Left lobe of liver (tissue), 2 donors: ENCODE measurements around the gene CFDP1. TPM values are rescaled to one million over a fixed set of nuclear protein-coding genes. Genes with fewer than 3 reads are reported as not detected.

Experiments
- ATAC-seq: fragments of 200-7000 bp; cut with Tn5 transposase; one replicate; pipeline ENCODE4 v1.9.1; 2020; ENCODE audit warnings: mild to moderate bottlenecking, moderate library complexity
- DNase-seq: peaks from one replicate; pipeline ENCODE4 v3.0.0-alpha.2; 2020; ENCODE audit warnings: low spot score
- total RNA-seq: library from RNA; stranded (reverse); gene quantifications from one replicate; pipeline ENCODE4 v1.2.1, GENCODE V29; 2021
- donor health status: DM: no; HTN: no; CAD: no; lungs with moderate emphysema.
- donor health status: DM: no; HTN: yes; CAD: no.

CFDP1 gene
- 27.7 TPM for total RNA-seq

- ATAC-seq, result peak; percentile 92
Observed at GRCh38 chr16:75432828-75433731, at the start of gene CFDP1. Gene CFDP1 (minus strand): TSS chr16:75433503. CDS start chr16:75433352, 151 bp downstream.

DNA sequence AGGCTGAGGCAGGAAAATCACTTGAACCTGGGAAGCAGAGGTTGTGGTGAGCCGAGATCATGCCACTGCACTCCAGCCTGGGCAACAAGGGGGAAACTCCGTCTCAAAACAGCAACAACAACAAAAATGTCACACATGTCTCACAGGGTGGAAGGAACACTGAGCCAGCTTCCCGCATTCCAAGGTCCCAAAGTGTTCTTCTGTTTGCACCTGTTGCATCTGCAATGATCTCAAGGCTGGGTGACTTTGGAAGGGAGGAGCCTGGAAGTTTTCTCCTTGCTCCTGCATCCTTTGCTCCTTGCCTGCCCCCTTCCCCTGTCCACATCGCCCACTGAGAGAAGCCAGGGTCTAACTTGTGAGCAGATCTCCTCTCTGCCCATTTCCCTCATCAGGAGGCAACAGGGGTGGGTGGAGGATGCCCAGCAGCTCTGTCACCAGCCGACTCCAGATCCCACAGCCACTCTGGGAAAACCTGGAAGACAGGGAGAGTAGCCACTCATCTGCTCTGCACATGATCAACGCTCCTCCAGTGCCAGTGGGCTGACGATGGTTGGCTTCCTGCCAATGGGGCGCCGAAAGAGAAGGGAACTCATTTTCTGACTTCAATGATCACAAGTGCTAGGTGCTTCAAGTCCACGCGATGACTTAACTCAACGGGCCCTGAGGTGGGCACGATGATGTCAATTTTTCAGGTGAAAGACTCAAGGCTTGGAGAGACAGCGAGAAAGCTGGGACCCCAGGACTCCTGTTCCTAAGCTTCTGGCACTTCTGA, 49.3 kb upstream of the CFDP1 start:
- ATAC-seq (no peak), DNase-seq (no peak)

More at GRCh38 chr16:75432828-75433731, at the start of gene CFDP1:
- DNase-seq, result peak; percentile 97

DNA sequence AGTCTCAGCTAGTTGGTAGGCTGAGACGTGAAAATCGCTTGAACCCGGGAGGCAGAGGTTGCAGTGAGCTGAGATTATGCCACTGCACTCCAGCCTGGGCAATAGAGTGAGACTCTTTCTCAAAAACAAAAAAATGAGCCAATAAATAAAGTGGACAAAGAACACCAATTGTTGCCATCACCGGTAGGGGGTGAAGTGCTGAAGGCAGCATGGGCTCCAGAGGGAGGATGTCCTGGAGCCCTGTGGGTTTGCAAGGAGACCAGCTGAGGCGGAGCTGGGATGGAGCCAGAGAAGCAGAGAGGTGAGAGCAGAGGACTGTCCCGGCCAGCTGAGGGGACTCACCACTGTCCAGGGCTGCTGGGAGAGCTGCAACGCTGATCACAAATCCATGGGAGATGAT, 48.2 kb upstream of the CFDP1 start:
- ATAC-seq, result no peak
- no peak for DNase-seq

DNA sequence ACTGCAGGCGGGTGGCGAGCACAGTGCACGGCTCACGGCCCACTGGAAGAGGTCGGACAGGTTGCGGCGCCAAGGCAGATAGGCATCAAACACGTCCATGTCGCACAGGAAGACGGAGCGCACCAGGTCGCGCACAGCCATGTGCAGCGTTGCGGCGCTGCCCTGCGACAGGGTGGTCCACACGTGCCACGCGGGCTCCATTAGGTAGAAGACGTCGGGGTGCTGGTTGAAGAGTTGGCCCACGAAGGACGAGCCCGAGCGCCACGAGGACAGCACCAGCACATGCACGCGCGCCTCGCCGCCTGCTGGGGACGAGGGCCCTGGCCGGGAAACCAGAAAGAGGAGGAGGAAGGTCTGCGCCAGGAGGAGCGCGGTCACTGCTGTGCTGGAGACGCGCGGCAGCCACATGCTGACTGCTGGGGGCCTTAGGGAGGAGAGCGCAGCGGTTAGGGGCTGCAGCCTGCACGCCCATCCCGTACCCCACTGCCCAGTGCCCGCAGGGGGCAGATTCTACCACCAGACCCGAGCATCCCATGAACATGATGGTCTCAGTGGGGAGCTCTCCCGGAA, 46.2 kb upstream of the CFDP1 start:
- DNase-seq, result no peak
- no peak for ATAC-seq

GRCh38 chr16:75478480-75479345, 45.4 kb upstream of the CFDP1 start:
- ATAC-seq (no peak), DNase-seq (no peak)

GRCh38 chr16:75477680-75478473, 44.6 kb upstream of the CFDP1 start:
- ATAC-seq (no peak), DNase-seq (no peak)

- no peak for DNase-seq
- no peak for ATAC-seq
Observed at GRCh38 chr16:75476817-75477216, 43.5 kb upstream of the CFDP1 start.

DNA sequence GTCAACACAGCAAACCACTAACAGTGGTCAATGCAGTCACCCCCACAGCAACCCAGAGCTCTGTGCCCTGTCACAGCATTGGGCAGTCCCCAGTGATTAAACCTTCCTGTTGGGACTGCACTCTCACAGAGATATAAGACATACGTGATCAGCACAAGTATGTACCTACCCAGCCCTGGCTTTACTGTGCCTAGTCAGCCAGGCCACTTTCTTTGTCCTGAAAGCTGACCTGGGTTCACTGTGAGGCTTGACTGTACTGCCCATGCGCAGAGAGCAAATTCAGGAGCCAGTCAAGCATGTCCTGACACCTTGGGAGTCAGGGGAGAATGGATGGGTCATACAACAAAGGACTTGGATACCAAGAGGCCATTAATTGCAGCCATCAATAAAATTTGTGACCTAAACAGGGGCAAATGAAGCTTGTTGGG, 42.1 kb upstream of the CFDP1 start:
- no peak for DNase-seq
- no peak for ATAC-seq

GRCh38 chr16:75472908-75473877, 39.9 kb upstream of the CFDP1 start:
- DNase-seq (no peak), ATAC-seq (no peak)

DNA sequence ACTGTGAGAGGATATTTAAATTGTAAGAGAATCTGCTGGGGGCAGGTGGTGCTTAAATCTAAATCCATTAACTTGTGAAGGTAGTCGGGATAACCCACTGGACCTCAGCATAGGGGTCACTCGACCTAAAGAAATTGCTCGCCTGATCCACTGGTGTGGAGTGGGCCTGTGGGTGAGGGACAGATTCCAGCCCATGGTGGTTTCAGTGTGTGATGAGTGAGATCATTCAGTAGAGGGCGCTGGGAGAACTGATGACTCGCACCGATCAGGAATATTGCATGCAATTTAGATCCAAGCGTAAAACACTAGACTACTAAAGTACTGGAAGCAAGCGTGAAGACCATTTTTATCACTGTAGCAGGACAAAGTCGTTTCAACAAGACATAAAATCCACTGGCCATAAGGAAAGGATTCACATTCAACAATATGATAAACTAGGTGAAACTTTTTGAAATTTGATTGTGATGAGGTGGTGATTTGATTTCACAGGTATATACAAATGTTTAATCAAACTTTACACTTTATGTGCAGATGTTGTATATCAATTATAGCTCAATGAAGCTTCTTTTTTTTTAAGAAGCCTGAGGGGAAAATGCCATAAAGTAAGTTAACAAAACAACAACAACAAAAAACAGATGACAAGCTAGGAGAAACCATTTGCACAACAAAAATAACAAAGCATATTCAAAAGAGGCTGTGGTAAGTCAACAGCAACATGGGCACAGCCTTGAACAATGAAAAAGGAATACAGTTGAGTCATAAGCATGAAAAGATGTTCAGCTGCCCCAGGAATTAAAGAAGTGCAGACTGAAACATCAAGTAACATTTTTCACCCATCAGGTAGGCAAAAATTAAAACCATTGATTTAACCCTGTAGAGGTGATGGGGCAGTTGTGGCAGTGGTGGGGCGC, 38.7 kb upstream of the CFDP1 start:
- DNase-seq (peak; percentile 55), ATAC-seq (peak; percentile 100)

DNA sequence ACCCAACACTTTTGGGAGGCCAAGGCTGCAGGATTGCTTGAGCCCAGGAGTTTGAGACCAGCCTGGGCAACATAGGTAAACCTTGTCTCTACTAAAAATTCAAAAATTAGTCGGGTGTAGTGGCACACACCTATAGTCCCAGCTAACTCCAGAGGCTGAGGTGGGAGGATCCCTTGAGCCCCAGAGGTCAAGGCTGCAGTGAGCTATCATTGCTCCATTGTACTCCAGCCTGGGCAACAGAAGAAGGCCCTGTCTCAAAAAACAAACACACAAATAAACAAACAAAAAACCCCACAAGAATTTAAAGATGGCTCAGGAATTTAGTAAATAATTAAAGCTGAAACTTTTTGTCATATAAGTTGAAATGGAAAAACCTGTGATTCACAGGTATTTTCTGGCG, 33.5 kb upstream of the CFDP1 start:
- ATAC-seq (no peak), DNase-seq (no peak)

- ATAC-seq, result peak; percentile 91
- DNase-seq, result peak; percentile 100
Observed at GRCh38 chr16:75464122-75464918, 31.0 kb upstream of the CFDP1 start, which contains the start of gene TMEM170A. Gene TMEM170A (minus strand): TSS chr16:75464689. CDS start chr16:75464600, 89 bp downstream.

DNA sequence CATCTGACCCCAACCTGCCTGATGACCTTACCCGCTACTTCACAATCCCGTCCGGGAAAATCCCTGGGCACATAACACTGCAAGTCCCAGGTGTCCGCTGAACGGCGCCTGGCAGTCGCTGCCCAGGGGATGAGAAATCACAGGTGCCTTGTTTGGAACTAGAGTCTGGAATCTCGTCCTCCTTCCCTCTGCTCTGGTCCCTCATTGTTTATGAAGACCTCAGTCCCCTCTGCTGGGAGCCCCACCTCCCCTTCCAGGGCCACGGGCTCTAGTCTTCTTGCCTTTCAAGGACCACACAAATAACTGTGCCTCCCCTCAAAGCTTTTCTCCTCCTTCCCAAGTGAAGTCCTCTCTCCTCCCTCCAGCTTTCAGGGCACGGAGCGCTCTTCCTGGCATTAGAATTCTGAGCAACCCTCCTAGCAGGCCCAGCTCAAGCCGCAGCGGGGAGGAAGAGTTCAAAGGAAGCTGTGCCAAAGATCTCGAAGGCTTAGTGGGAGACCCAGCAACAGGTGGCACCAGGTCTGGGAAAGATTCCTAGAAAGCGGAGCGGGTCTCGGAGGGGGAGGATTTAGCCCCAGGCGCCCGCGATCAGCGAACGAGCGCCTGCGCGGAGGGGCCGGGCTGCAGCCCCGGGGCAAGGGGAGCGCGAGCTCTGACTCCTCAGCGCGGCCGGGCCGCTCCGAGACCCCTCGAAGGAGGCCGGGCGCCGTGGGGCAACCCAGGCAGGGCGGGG, 30.3 kb upstream of the CFDP1 start:
- ATAC-seq, result peak; percentile 45

DNA sequence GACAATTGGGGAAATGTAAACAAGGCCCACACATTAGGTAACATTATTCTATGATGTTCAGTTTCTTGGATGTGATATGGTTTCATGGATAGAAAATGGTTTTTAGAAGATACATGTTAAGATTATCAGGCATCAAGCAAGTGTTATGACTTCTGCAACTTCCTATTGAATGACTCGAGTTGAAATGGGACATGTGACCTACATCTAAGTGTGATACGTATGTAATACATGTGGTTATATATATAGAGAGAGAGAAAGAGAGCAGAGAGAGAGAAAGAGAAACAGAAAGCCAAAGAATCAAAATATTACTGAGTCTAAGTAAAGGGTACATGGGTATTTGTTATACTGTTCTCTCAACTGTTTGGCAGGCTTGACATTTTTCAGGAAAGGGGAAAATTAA, 29.5 kb upstream of the CFDP1 start:
- DNase-seq (no peak), ATAC-seq (no peak)

More for the DNA sequence above, 30.3 kb upstream of the CFDP1 start:
- DNase-seq, result peak; percentile 58

DNA sequence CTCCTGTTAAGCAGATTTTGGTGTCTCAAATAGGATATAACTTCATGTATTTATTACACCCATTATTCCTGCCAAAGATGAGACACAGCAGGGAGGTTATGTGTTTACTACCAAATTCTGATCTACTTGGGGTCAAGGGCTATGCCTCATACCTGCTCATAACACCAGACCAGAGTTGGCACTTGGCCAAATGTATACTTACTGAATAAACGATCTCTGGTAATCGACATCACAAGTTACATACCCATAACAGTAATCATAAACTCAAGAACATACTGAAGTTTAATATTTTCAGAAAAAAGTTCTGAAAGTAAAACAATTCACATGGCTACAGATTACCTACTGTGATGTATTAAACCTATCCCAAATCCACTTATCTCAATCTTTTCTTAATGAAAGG, 28.3 kb upstream of the CFDP1 start:
- DNase-seq, result no peak
- ATAC-seq, result no peak

DNA sequence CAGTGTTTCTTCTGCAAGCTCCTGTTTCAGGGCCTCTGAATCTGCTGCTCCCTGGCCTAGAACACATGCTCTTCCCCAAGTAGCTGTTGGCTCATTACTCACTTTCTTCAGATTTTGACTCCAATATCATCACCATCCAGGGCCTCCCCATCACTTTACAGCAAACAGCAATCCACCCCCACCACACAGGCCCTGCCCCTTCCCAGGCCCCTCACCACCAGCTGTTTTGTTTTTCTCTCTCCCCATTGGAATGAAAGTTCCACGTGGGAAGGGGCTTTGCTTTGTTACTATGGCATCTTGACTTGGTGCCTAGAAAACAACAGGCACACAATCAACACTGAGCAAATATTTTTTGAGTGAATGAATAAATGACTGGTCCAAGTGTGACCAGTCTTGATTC, 27.1 kb upstream of the CFDP1 start:
- ATAC-seq, result no peak

More for the DNA sequence above, 27.1 kb upstream of the CFDP1 start:
- no peak for DNase-seq
